Tibial artery (tissue), 4 donors: Measurements from ENCODE around the gene SEPHS1.

Source experiments
- DNase-seq, 2 donors: peaks; one replicate each; pipeline ENCODE4 v3.0.0-alpha.2; 2019
- H3K27ac ChIP-seq, 2 donors: fragments of 200-600 bp; sonication (generic) in 1 of 2; 1 replicate in 1 of 2; 2 replicates in 1 of 2; pipeline ENCODE4 v1.5.1; 2018 to 2019; ENCODE audit warnings: mild to moderate bottlenecking in 1 of 2
- H3K27me3 ChIP-seq, 2 donors: fragments of 200-600 bp; sonication (generic) in 1 of 2; one replicate each; pipeline versions ENCODE4 v1.5.1 to v1.6.0; 2016 to 2019
- H3K36me3 ChIP-seq, 3 donors: fragments of 200-600 bp; sonication (generic) in 2 of 3; one replicate each; pipeline ENCODE4 v1.5.1; 2016 to 2019; ENCODE audit warnings: mild to moderate bottlenecking in 2 of 3
- H3K4me1 ChIP-seq, 4 donors: fragments of 200-600 bp; sonication (generic) in 2 of 4; 1 replicate in 3 of 4; 2 replicates in 1 of 4; pipeline ENCODE4 v1.5.1; 2016 to 2019
- H3K4me3 ChIP-seq, 2 donors: fragments of 200-600 bp; sonication (generic) in 1 of 2; 1 replicate in 1 of 2; 2 replicates in 1 of 2; pipeline ENCODE4 v1.5.1; 2018 to 2019; ENCODE audit warnings: mild to moderate bottlenecking in 2 of 2
- H3K9me3 ChIP-seq, 3 donors: fragments of 200-600 bp; sonication (generic) in 1 of 3; one replicate each; pipeline ENCODE4 v1.5.1; 2016 to 2019
- intact Hi-C: fragments of 100-400 bp; cut with DNase I; formaldehyde crosslinking; loops from one replicate; pipeline ENCODE4 v1.15.0; 2023; ENCODE audit warnings: low total_unique reads
- TF ChIP-seq, protein P1 (sequence below), 2 experiments: fragments of 200-600 bp in 1 of 2; fragments of 450-650 bp in 1 of 2; IDR thresholded peaks; one replicate each; pipeline ENCODE4 v1.5.1; 2017 to 2019; ENCODE audit warnings: antibody characterized with exemption in 2 of 2, mild to moderate bottlenecking in 1 of 2, moderate library complexity in 1 of 2

The SEPHS1 gene

GRCh38 chr10:13347500-13348156, 465 bp downstream of the SEPHS1 start:
- H3K27ac ChIP-seq, result peak overlapping the region; percentile 89 to 95
- peak overlapping the region; percentile 76 to 92 for H3K4me3 ChIP-seq
- H3K27me3 ChIP-seq, result peaks cover 0 to 13% of the 10 kb centered on the region in 2 donors
- DNase-seq, result peak; percentile 75 to 89
- peaks cover 0 to 34% (median 17%) of the 10 kb centered on the region in 4 donors for H3K4me1 ChIP-seq
- no peaks in the 10 kb centered on the region for H3K9me3 ChIP-seq
- no peaks in the 10 kb centered on the region for H3K36me3 ChIP-seq
- intact Hi-C loops, result no loop called here
- TF ChIP-seq, protein P1, sequence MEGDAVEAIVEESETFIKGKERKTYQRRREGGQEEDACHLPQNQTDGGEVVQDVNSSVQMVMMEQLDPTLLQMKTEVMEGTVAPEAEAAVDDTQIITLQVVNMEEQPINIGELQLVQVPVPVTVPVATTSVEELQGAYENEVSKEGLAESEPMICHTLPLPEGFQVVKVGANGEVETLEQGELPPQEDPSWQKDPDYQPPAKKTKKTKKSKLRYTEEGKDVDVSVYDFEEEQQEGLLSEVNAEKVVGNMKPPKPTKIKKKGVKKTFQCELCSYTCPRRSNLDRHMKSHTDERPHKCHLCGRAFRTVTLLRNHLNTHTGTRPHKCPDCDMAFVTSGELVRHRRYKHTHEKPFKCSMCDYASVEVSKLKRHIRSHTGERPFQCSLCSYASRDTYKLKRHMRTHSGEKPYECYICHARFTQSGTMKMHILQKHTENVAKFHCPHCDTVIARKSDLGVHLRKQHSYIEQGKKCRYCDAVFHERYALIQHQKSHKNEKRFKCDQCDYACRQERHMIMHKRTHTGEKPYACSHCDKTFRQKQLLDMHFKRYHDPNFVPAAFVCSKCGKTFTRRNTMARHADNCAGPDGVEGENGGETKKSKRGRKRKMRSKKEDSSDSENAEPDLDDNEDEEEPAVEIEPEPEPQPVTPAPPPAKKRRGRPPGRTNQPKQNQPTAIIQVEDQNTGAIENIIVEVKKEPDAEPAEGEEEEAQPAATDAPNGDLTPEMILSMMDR (IDR thresholded peaks at IDR 0.05), result no peak

GRCh38 chr10:13347043-13347499, 1.0 kb downstream of the SEPHS1 start:
- Histone ChIP-seq H3K9me3 (no peaks in the 10 kb centered on the region), H3K4me3 (peak overlapping the region; percentile 76 to 92), H3K36me3 (no peaks in the 10 kb centered on the region), H3K4me1 (peaks cover 0 to 37% (median 19%) of the 10 kb centered on the region in 4 donors), H3K27me3 (peaks cover 0 to 7% of the 10 kb centered on the region in 2 donors), H3K27ac (peak overlapping the region; percentile 89 to 95)
- DNase-seq, result no peak
- intact Hi-C loops, result no loop called here
- TF ChIP-seq, protein P1 (IDR thresholded peaks at IDR 0.05), result no peak

GRCh38 chr10:13346283-13347042, 1.6 kb downstream of the SEPHS1 start:
- Histone ChIP-seq H3K27ac (peak overlapping the region; percentile 89 to 95), H3K36me3 (no peaks in the 10 kb centered on the region), H3K27me3 (peaks cover 0 to 1% of the 10 kb centered on the region in 2 donors), H3K9me3 (no peaks in the 10 kb centered on the region), H3K4me1 (peaks cover 0 to 37% (median 19%) of the 10 kb centered on the region in 4 donors), H3K4me3 (peak overlapping the region; percentile 76 to 92)
- peak in 1 of 2 donors; percentile 42 for DNase-seq
- intact Hi-C loops, result no loop called here
- TF ChIP-seq, protein P1 (IDR thresholded peaks at IDR 0.05), result no peak

- TF ChIP-seq, protein P1 (IDR thresholded peaks at IDR 0.05), result no peak
- H3K9me3 ChIP-seq, result no peaks in the 10 kb centered on the region
- DNase-seq, result no peak
- H3K4me3 ChIP-seq, result no peak overlapping the region
- no peaks in the 10 kb centered on the region for H3K27me3 ChIP-seq
- no peak overlapping the region for H3K27ac ChIP-seq
- H3K36me3 ChIP-seq, result peaks cover 4 to 26% (median 16%) of the 10 kb centered on the region in 3 donors
- intact Hi-C loops, result no loop called here
- peaks cover 0 to 18% (median 10%) of the 10 kb centered on the region in 4 donors for H3K4me1 ChIP-seq
Measured at GRCh38 chr10:13340626-13341376, 7.3 kb downstream of the SEPHS1 start.

- no peak overlapping the region for H3K4me3 ChIP-seq
- no peak for DNase-seq
Measured at GRCh38 chr10:13340068-13340467, 8.0 kb downstream of the SEPHS1 start.

More at GRCh38 chr10:13340068-13340467, 8.0 kb downstream of the SEPHS1 start:
- H3K27me3 ChIP-seq, result no peaks in the 10 kb centered on the region
- peaks cover 0 to 11% (median 7%) of the 10 kb centered on the region in 4 donors for H3K4me1 ChIP-seq
- TF ChIP-seq, protein P1 (IDR thresholded peaks at IDR 0.05), result no peak
- intact Hi-C loops, result no loop called here
- peaks cover 11 to 33% (median 23%) of the 10 kb centered on the region in 3 donors for H3K36me3 ChIP-seq
- H3K27ac ChIP-seq, result no peak overlapping the region
- no peaks in the 10 kb centered on the region for H3K9me3 ChIP-seq
